ENCODE measurements around the gene TEX26.

- TF ChIP-seq CTCF (conservative IDR thresholded peaks at IDR 0.05; ENCODE audit: low read length) (no peak), EZH2phosphoT487 (IDR thresholded peaks at IDR 0.05; ENCODE audit: borderline replicate concordance, low read depth, low read length) (no peak)
These were observed 59.5 kb downstream of the TEX26 start for GRCh38 chr13:30991922-30992321.

All from OCI-LY7 (cell line).